Kidney tubule cell (primary cell): Measurements from ENCODE around the gene MYCBPAP.

Experiments
- DNase-seq: peaks from one replicate; pipeline ENCODE4 v3.0.0-alpha.2; 2018; ENCODE audit warnings: low spot score

The MYCBPAP gene

DNA sequence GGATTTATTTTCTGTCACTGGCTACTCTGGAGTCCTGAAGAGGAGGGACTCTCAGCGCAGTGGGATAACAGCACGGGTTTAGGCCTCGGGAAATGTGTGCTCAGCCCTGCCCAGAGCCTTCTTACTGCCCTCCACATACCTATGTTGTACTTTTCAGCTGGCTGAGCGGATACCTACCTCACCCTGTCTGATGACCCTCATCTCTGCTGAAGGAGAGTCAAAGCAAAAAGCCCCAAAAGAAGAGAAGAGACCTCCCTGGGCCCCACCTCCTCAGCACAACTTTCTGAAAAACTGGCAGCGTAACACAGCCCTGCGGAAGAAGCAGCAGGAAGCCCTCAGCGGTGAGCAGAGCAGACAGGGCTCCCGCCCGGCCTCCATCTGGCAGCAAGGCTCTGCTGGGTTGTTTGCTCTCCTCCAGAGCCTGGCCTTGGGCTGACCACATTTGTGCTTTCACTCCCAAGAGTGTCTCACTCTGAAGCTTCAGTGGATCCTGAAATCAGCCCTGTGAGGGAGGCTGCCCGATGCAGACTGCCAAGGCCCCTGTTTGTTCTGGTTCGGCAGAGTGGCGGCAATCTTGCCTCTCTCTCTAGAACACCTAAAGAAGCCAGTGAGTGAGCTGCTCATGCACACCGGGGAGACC lies 10.3 kb downstream of the MYCBPAP start:
- no peak for DNase-seq

DNA sequence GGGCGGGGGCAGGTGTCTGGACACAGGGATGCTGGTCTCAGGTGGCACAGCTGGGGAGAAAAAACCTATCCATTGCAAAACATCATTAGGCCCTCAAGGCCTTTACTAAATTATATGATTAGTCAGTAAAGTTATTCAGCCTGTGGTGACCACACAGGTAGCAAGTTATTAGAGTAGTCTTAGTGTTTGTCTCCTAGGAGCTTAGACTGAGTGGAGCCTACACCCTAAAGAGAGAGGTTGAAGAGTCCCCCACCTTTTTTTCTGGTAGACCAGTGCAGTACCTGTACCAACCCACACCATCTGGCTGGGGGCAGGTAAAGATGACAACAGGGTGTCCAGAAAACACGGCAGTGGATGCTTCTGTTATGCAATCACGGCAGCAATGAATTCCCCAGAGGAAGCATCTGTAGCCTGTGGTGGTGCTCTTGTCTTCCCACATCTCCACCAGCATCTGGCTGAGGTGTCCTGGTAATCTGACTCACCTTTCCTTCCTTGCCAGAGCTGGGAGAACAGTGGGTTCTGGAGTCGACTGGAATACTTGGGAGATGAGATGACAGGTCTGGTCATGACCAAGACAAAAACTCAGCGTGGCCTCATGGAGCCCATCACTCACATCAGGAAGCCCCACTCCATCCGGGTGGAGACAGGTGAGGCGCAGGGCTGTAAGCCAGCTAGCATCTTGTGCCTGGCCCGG lies 11.0 kb downstream of the MYCBPAP start:
- DNase-seq: peak; percentile 49

DNA sequence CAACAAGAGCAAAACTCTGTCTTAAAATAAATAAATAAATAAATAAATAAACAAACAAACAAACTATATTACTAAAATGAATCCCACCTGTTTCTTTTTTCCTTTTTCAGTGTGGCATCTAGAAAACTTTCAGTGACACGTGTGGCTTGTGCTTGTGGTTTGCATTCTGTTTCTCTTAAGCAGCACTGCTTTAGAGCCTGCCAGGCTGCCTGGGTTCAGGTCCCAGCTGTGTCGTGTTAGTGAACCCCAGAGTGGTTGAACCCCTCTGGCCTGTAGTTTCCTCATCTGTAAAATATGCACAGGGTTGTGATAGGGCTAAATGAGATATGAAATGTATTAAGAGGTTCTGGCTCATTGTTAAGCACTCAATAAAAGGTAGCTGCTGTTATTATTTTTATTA lies 12.2 kb downstream of the MYCBPAP start:
- DNase-seq: no peak

DNA sequence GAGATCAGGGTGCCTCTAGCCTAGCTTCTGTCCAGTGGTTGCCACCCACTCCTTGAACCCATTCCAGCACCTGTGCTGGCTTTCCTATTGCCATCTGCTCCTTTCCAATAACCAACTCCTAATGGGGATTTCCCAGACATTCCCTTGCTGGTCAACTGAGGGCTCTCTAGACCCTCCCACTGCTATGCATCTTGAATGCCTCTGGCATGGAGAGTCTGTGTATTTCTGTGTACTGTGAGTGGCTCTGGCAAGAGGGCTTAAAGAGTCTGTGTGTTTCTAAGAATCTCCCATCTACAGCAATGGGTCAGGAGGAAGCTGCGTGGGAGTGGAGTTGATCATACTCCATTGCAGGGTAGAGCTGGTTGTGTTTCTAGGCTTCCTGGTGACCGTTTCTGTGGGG lies 13.3 kb downstream of the MYCBPAP start:
- no peak for DNase-seq

DNA sequence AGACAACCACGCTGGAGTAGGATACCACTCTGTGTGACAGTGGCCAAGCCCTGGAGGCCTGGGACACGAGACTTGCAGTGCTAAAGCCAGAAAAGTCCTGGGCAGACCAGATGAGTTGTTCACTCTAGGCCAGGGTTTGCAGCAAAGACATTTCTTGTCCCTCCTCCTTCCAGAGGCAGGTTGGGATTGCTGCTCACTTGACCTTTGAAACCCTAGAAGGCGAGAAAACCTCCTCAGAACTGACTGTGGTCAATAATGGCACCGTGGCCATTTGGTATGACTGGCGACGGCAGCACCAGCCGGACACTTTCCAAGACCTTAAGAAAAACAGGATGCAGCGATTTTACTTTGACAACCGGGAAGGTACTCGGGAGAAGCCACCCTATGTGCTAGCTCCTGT lies 14.5 kb downstream of the MYCBPAP start:
- no peak for DNase-seq

DNA sequence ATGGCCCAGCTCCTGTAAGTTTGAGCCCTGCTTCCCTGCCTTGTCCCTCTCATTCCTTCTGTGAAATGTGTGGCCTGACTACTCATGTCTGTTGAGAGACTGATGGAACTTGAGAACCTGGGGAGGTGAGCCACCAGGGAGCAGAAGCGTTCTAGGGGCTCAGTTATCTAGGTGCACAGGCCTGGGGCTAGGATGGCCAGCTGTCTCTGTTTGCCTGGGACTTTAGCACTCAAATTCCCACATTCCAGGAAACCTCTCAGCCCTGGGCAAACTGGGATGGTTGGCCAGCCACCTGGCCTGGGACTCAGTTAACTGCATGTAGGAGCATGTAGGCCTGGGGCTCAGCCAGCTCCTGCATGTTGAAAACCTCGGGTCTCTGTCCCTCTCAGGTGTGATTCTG lies 15.0 kb downstream of the MYCBPAP start:
- DNase-seq: no peak

DNA sequence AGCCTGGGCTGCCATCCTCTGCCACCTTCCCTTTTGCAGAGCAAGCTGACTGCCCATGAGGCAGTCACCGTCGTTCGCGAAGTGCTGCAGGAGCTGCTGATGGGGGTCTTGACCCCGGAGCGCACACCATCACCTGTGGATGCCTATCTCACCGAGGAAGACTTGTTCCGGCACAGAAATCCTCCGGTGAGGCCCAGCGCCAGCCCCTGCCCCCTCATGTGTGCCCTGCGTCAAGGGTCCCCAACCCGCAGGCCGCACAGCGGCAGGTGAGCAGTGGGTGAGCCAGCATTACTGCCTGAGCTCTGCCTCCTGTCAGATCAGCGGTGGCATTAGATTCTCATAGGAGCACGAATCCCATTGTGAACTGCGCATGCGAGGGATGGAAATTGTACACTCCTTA lies 16.6 kb downstream of the MYCBPAP start:
- DNase-seq: no peak

DNA sequence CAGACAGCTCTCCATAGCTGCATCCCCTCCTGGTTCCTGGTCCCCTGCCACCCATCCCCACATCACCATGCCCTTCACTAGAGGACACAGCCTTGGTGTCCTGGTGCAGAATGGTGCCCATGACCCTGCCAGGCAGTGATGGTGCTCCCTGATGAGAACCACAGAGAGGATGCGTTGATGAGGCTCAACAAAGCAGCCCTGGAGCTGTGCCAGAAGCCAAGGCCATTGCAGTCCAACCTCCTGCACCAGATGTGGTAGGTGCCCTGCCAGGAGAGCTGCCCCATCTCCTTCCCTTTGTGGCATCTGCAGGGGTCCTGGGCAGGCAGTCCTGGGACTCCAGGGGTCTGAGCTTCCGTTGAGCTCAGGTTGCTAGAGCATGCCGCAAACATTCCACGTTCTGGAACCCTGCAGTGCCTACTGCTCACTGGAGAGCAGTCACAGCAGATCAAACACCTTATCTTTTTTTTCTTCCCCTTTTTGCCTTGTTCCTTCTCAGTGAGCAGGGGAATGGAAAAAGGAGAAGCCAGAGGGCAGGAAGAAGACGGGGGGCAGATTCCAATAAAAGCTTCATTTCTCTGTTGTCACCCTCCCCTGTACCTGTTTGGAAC lies 19.0 kb downstream of the MYCBPAP start:
- DNase-seq: no peak

DNA sequence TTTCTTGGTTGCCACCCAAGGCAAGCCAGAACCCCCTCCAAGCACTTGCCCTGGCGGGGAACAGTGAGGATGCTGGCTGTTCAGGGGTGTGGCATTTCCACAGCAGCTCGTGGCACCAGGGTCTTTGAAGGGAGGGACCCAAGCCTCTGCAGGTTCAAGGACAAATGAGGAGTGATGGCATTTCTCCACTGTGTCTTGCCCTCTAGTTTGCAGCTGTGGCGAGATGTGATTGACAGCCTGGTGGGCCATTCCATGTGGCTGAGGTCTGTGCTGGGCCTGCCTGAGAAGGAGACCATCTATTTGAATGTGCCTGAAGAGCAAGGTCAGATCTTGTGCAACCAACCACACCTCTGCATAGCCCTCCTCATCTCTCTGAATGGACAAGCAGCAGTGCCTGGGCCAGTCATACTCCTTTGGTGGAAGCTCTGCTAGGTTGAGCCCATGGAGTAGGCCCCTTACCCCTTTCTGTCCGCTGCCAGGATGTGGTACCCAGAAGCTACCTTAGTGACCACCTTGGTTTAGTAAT lies 19.8 kb downstream of the MYCBPAP start:
- DNase-seq: no peak

DNA sequence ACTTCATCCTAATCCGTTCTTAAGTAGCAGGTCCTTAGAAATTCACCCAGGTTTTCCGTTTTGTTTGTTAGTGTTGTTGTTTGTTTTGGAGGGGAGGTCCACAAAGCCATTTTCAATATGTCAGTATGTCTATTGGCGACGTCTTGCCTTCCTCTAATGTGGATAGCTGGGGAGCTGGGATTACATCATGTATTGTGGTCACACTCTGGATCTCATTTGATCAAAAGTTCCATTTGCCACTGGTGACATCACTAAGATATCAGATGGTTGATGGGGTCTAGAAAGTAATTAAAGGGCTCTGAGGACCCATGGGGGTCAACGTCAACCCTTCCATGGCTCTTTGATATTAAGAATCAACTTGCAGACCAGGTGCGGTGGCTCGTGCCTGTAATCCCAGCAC lies 21.6 kb downstream of the MYCBPAP start:
- DNase-seq: no peak

DNA sequence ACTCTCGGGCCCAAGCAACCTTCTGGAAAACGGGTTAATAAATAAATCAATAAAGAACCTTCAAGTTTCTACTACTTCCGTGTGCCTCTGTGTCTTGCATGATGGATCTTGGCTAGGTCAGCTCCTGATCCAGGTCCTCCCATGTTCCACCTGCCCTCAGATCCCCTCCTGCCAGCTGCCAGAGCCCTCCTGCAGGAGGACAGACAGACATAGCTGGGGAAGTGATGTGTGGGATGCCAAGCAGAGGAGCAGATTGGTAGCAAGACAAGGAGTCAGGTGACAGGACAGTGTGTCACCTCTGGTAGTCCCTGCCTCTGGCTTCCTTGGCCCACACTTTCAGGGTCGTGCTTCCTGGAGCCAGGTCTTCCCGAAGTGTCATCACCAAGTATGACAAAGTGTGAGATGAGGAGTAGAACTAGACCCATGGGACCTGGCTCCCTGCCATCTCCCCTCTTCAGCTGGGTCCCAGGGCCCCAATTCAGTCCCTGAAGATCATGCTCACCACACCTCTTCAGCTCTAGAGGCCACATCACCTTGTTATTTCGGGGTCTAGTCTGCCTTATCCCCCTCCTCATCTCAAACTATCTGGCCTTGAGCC lies 23.3 kb downstream of the MYCBPAP start:
- DNase-seq: peak; percentile 75

DNA sequence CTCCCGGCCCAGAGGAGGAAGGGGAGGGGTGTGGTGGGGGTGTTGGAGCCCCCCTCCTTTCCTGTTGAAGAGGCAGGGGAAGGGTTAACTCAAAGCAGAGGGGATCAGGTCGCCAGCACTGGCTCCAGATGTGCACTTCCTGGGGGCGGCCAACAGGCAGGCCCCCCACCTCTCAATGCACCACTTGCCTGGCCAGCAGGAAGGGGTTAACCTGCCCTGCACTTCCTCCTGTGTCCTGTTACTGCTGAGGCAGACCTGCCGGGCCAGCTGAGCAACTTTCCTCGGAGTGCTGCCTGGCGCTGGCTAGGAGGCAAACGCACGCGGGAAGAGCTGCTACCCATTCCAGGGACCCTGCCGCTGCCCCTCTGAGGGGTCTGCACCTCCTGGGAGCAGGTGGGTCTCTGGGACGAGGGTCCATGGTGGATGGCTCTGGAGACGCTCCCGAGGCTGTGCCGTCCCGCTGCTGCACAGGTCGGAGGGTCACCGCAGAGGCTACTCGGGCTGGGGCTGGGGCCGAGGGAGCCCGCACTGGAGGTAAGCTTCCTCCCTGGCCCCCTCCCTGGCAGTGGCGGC lies 24.3 kb downstream of the MYCBPAP start, which contains the start of gene EPN3:
Gene EPN3 (plus strand): TSS at position 284 of the 573 bp plus-strand sequence. CDS start 3,822 bp downstream, outside the sequence.
- peak; percentile 41 for DNase-seq

DNA sequence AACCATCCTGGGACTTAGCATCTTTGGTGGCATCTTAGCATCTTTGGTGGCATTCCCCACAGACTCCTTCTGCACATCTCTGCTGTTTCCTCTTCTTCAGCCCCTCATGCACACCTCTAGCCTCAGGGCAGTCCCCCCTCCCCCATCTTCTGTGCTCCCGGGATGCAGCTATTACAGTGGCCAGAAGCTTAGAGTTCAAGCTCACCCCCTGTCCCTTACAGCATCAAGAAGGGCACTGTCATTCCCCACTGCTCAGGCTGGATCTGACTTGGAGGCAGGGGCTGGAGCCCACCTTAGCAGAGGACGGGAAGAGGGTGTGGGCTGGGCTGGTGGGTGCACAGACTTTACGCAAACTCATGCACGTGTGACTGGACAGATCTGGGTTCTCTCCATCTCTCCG lies 24.9 kb downstream of the MYCBPAP start:
- no peak for DNase-seq

DNA sequence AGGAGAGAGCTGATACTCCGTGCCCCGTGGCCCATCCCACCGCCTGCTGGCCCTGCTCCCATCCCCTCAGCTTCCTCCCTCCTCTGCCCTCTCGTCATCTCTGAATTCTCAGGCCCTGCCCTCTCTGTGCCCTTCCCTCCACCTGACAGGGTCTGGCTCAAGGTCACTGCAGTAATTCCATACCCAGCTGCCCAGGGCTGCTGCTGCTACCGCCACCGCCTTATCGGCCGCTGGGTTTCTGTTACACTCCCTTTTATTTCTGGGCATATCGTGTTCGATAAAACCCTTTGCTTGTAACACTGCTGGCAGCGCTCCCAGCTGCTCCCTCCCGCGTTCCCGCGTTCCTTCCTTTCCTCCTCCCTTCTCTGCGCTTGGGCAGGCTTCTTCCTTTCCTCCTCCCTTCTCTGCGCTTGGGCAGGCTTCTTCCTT lies 25.5 kb downstream of the MYCBPAP start:
- DNase-seq: peak; percentile 20

DNA sequence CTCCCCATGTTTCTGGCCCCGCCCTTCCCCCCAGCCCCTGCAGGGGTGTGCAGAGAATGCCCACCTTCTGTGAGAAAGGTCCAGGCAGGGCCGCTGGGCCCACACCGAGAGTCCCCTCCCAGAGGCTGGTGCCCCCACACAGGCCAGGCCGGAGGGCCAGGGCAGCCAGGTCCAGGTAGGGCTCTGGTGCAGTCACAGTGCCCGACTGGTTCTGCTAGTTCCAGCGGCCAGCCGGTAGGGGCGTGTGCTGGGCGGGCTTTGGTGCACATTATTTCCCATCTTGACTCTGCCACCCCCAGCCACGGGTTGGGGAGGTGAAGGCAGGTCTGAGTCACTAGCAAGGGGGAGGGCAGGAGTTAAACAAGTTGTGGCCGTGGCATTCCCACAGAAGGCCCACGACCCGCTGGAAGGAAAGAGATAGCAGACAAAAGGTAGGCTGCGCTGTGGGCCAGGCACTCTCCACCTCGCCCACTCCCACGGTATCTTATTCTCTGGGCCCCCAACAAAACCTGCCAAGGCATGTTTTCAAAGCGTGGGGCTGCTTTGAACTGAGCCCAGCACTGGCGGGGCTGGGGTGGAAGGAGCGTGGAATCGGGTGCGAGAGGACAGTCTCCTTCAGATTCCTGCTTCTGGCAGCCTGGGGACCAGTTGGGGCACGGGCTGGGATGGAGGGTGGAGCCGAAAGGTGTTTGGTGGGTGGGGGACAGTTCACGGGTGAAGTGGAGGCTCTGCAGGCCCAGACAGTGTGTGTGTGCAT lies 26.2 kb downstream of the MYCBPAP start:
- peak; percentile 71 for DNase-seq

DNA sequence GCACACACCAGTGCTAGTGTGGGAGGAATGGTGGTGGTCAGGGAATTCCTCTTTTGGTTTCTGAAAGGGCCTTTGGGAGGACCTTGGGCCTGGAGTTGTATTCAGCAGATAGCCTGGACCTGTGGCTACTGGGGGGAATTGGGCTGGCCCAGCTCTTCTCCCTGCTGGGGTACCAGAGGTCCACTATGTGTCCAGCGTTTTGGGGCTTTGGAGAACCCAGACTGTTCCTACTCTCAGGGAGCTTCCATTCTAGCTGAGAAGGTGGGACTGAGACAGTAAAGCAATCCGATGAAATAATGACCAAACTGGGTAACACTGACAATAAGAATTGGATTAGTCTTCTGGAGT lies 26.7 kb downstream of the MYCBPAP start:
- no peak for DNase-seq

DNA sequence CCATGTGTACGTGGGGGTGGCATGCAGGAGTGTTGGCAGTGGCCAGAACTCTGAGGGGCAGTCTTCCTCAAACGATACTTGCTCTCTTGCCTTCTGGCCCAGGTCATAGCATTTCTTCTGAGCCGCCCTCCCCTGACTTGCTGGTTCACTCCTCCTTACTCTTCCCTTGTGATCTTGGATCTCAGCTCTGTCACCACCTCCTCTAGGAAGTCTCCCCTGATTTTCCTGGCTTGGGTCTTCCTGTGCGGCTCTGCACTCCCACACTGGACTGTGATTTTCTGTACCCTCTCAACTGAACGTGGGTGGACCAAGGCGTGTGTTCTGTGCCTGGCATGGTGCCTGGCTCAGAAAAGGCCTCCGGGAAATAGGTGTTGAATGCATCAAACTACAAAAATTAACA lies 27.2 kb downstream of the MYCBPAP start:
- no peak for DNase-seq

DNA sequence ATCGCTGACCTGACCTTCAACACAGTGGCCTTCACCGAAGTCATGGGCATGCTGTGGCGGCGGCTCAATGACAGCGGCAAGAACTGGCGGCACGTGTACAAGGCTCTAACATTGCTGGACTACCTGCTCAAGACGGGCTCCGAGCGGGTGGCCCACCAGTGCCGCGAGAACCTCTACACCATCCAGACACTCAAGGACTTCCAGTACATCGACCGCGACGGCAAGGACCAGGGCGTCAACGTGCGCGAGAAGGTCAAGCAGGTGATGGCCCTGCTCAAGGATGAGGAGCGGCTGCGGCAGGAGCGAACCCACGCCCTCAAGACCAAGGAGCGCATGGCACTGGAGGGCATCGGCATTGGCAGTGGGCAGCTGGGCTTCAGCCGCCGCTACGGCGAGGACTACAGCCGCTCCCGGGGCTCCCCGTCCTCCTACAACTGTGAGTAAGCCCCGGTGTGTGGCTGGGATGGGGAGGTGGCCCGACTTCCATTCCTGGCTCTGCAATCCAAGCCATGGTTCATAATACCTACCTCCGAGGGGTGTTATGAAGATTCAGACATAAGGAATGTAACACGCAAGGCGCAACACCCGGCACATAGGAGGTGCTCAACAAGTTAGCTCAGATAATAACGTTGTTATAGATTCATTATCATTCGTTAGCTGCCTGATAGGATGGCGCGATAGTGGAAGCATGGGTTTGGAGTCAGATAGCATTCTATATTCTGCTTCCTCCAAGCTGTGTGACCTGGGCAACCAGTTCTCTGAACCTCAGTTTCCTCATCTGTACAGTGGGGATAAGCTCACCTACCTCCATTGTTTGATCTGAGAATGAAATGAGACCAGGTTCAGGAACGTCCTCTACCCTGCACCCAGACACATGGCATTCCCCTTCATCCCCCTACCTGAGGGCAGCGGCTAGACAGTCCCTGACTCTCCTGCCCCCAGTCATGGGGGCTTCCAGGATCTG lies 28.7 kb downstream of the MYCBPAP start:
- DNase-seq: no peak

DNA sequence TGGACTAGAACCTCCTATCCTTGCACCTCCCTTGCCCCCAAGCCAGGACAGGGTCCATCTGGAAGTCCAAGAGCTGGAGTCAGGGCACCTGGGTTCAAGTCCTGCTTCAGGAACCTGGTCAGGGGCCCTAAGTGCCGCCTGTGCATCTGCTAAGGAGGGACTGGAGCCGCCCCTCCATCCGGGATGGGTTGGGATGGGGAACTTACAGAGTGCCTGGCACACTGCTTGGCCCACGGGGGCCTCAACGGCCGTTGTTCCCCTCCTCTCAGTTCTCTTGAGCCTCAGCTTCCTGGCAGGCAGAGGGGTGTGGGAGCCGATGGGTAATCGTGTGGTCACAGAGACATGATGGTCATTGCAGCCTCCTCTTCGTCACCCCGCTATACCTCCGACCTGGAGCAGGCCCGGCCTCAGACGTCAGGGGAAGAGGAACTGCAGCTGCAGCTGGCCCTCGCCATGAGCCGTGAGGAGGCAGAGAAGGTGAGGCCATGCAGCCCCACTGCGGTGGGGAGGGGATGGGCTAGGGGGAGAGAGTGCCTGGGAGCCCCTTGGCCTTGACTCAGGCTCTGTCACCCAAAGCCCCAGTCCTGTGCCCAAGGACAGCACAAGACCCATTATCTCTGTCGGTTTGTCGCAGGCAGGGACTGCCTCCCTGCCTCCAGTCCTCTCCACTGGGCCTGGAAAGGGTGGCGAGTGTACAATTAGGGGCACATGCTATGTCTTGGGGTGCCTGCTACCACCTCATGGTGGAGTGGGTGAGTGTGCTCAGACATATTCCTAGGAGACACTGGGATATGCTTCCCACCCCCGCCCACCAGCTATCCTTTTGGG lies 29.7 kb downstream of the MYCBPAP start:
- DNase-seq: no peak
